Measurements from ENCODE around the gene AMER1.
A peak's percentile ranks its signal among the peaks of the same experiment; 100 is the strongest.
"Not testable (repeated sequence)": the region's sequence is repeated elsewhere in the genome, so short reads cannot be mapped to it uniquely, and the experiment has no call there.

AMER1 gene

GRCh38 chrX:64205441-64205734 lies at the start of gene AMER1:
Gene AMER1, minus strand, starts transcription at chrX:64205708. Its CDS starts 12,422 bp downstream, at chrX:64193286.
- no peaks in the 10 kb centered on the region for H3K27me3 ChIP-seq (ENCODE audit: control insufficient read depth, insufficient read depth, low read length)
- peak within 1 kb of the TSS; percentile 75 for H3K9ac ChIP-seq (ENCODE audit: low read length)
- H3K9me3 ChIP-seq (ENCODE audit: control insufficient read depth, low read length): no peaks in the 10 kb centered on the region
- H3K4me3 ChIP-seq (ENCODE audit: low read length): peak within 1 kb of the TSS; percentile 82
- H3K4me1 ChIP-seq (ENCODE audit: control insufficient read depth, insufficient read depth, low read length): peaks cover 22% of the 10 kb centered on the region
- H3K36me3 ChIP-seq (ENCODE audit: control insufficient read depth, insufficient read depth, low read length): no peaks in the 10 kb centered on the region

GRCh38 chrX:64230123-64230970 lies 24.8 kb upstream of the AMER1 start, which contains the start of gene ASB12:
Gene ASB12, minus strand, starts transcription at chrX:64230607. Its CDS starts 4,957 bp downstream, at chrX:64225650.
- H3K27me3 ChIP-seq (ENCODE audit: control insufficient read depth, insufficient read depth, low read length): no peaks in the 10 kb centered on the region
- H3K4me3 ChIP-seq (ENCODE audit: low read length): no peak within 1 kb of the TSS
- no peaks in the 10 kb centered on the region for H3K36me3 ChIP-seq (ENCODE audit: control insufficient read depth, insufficient read depth, low read length)
- H3K9ac ChIP-seq (ENCODE audit: low read length): no peak within 1 kb of the TSS
- no peaks in the 10 kb centered on the region for H3K9me3 ChIP-seq (ENCODE audit: control insufficient read depth, low read length)
- H3K4me1 ChIP-seq (ENCODE audit: control insufficient read depth, insufficient read depth, low read length): no peaks in the 10 kb centered on the region

DNA sequence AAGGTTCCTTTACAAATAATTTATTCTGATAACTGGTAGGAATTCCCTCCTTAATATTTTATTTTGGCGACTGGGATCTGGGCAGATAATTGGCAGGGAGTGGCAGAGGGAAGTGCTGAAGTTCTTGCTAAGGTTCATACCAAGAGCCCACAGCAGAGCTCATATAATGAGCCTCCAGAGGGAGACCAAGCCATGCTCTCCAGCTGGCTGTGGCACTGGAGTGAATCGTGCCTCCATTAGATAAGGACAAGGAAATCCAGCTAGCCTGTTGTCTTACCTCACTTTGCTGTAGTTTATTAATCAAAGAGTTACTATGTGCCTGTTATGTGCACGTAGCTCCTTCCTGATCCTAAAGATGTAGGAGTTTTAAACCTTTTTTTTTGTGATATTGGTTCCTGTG lies 23.6 kb upstream of the AMER1 start:
- Histone ChIP-seq H3K27me3 (ENCODE audit: control insufficient read depth, insufficient read depth, low read length) (no peaks in the 10 kb centered on the region), H3K4me3 (ENCODE audit: low read length) (no peak overlapping the region), H3K9ac (ENCODE audit: low read length) (no peak overlapping the region), H3K4me1 (ENCODE audit: control insufficient read depth, insufficient read depth, low read length) (no peaks in the 10 kb centered on the region), H3K9me3 (ENCODE audit: control insufficient read depth, low read length) (no peaks in the 10 kb centered on the region), H3K36me3 (ENCODE audit: control insufficient read depth, insufficient read depth, low read length) (no peaks in the 10 kb centered on the region)

GRCh38 chrX:64218023-64218422 lies 12.5 kb upstream of the AMER1 start:
- Histone ChIP-seq H3K4me1 (ENCODE audit: control insufficient read depth, insufficient read depth, low read length) (no peaks in the 10 kb centered on the region), H3K9me3 (ENCODE audit: control insufficient read depth, low read length) (no peaks in the 10 kb centered on the region), H3K27me3 (ENCODE audit: control insufficient read depth, insufficient read depth, low read length) (no peaks in the 10 kb centered on the region), H3K36me3 (ENCODE audit: control insufficient read depth, insufficient read depth, low read length) (no peaks in the 10 kb centered on the region), H3K9ac (ENCODE audit: low read length) (no peak overlapping the region), H3K4me3 (ENCODE audit: low read length) (no peak overlapping the region)

DNA sequence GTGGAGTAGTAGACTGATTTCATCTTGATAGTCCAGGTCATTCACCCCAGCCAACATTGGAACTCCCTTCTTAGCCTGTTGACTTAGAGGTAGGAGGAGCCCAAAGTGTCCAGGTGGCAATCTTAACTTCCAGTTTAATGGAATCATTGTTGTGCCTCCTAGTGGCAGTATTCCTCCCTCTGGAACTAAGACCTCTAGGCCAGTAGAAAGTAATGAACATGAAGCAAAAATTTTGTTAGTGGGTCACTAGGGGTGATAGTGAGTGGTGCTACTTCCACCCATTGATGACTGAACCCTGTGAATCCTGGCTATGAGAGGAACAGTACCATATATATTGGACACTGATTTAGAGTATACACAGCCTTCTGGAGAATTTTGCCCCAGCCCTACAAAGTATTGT lies 8.5 kb upstream of the AMER1 start:
- H3K4me1 ChIP-seq (ENCODE audit: control insufficient read depth, insufficient read depth, low read length); H3K4me3 ChIP-seq (ENCODE audit: low read length); H3K9me3 ChIP-seq (ENCODE audit: control insufficient read depth, low read length); H3K27me3 ChIP-seq (ENCODE audit: control insufficient read depth, insufficient read depth, low read length); H3K36me3 ChIP-seq (ENCODE audit: control insufficient read depth, insufficient read depth, low read length); H3K9ac ChIP-seq (ENCODE audit: low read length): not testable (repeated sequence)

- H3K4me3 ChIP-seq (ENCODE audit: low read length): peak overlapping the region; percentile 82
- H3K27me3 ChIP-seq (ENCODE audit: control insufficient read depth, insufficient read depth, low read length): no peaks in the 10 kb centered on the region
- no peaks in the 10 kb centered on the region for H3K9me3 ChIP-seq (ENCODE audit: control insufficient read depth, low read length)
- no peaks in the 10 kb centered on the region for H3K36me3 ChIP-seq (ENCODE audit: control insufficient read depth, insufficient read depth, low read length)
- H3K9ac ChIP-seq (ENCODE audit: low read length): peak overlapping the region; percentile 75
- peaks cover 22% of the 10 kb centered on the region for H3K4me1 ChIP-seq (ENCODE audit: control insufficient read depth, insufficient read depth, low read length)
Measured at GRCh38 chrX:64206556-64207162, 1.2 kb upstream of the AMER1 start.

- H3K9me3 ChIP-seq (ENCODE audit: control insufficient read depth, low read length): no peaks in the 10 kb centered on the region
- peak overlapping the region; percentile 75 for H3K9ac ChIP-seq (ENCODE audit: low read length)
- H3K27me3 ChIP-seq (ENCODE audit: control insufficient read depth, insufficient read depth, low read length): no peaks in the 10 kb centered on the region
- H3K4me1 ChIP-seq (ENCODE audit: control insufficient read depth, insufficient read depth, low read length): peaks cover 22% of the 10 kb centered on the region
- H3K36me3 ChIP-seq (ENCODE audit: control insufficient read depth, insufficient read depth, low read length): no peaks in the 10 kb centered on the region
- H3K4me3 ChIP-seq (ENCODE audit: low read length): peak overlapping the region; percentile 82
Measured at GRCh38 chrX:64205735-64206501, 410 bp upstream of the AMER1 start.

DNA sequence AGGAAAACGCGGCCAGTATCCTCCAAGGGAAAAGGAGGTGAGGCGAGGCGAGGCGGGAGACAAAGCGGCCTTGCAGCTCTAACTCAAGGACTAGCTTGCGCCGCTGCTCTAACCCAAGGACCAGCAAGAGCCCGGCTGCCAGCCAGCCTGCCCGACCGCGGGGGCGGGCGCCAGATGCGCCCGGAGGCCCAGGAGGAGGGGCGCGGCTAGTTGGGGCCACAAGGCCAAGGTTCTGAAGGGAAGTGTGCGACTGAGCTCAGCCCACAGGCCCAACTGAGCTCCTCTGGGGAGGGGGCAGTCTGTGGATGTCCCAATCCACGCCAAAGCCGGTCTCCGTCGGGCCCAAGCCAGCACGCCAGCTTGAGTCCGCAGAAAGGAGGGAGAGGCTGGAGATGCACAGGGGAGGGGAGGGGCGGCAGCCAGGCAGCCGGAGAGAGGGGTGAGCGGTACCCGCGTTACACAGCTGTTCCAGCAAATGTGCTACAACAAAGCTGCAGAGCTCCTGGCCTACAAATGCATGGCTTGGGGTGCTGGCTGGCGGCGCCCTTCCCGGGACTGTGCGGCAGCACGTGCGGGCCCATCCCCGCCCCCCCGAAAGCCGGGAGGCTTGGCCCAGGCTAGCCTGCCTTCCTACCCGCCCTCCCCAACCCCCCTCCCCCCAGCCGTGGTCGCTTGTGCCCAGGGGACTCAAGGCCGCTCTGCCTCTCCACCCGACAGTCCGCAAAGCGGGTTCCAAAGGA lies 637 bp downstream of the AMER1 start:
- H3K4me3 ChIP-seq (ENCODE audit: low read length): peak overlapping the region; percentile 82
- H3K36me3 ChIP-seq (ENCODE audit: control insufficient read depth, insufficient read depth, low read length): no peaks in the 10 kb centered on the region
- H3K4me1 ChIP-seq (ENCODE audit: control insufficient read depth, insufficient read depth, low read length): peaks cover 22% of the 10 kb centered on the region
- H3K9me3 ChIP-seq (ENCODE audit: control insufficient read depth, low read length): no peaks in the 10 kb centered on the region
- peak overlapping the region; percentile 53 for H3K9ac ChIP-seq (ENCODE audit: low read length)
- no peaks in the 10 kb centered on the region for H3K27me3 ChIP-seq (ENCODE audit: control insufficient read depth, insufficient read depth, low read length)

- peaks cover 22% of the 10 kb centered on the region for H3K4me1 ChIP-seq (ENCODE audit: control insufficient read depth, insufficient read depth, low read length)
- no peaks in the 10 kb centered on the region for H3K27me3 ChIP-seq (ENCODE audit: control insufficient read depth, insufficient read depth, low read length)
- H3K4me3 ChIP-seq (ENCODE audit: low read length): no peak overlapping the region
- H3K36me3 ChIP-seq (ENCODE audit: control insufficient read depth, insufficient read depth, low read length): no peaks in the 10 kb centered on the region
- H3K9ac ChIP-seq (ENCODE audit: low read length): peak overlapping the region; percentile 53
- no peaks in the 10 kb centered on the region for H3K9me3 ChIP-seq (ENCODE audit: control insufficient read depth, low read length)
Measured at GRCh38 chrX:64204252-64204651, 1.3 kb downstream of the AMER1 start.

DNA sequence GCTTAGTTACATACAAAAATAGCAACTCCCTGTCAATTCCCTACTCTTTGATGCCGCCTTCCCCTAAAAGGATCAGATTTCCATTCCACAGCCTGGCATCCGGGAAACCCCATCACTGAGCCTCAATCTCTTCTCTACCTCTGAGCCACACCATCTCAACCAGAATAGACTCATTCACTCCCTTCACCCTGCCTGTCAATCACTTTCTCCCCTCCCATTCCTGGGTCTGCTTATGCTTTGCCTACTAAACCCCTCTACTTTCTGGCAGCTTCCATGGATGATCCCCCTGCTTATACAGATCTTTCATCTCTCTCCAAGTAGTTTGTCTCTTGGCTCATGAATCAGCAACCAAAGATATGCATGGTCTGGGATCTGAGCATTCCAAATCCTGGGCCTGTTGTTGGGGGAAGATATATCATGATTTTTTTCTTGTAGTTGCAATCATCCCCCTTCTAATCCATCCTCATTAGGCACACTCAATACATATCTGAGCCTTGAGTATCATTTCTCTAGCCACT lies 2.6 kb downstream of the AMER1 start:
- Histone ChIP-seq H3K9ac (ENCODE audit: low read length) (no peak overlapping the region), H3K36me3 (ENCODE audit: control insufficient read depth, insufficient read depth, low read length) (no peaks in the 10 kb centered on the region)

GRCh38 chrX:64198036-64198435 lies 7.5 kb downstream of the AMER1 start:
- Histone ChIP-seq H3K9me3 (ENCODE audit: control insufficient read depth, low read length) (no peaks in the 10 kb centered on the region), H3K4me3 (ENCODE audit: low read length) (no peak overlapping the region), H3K36me3 (ENCODE audit: control insufficient read depth, insufficient read depth, low read length) (no peaks in the 10 kb centered on the region), H3K27me3 (ENCODE audit: control insufficient read depth, insufficient read depth, low read length) (no peaks in the 10 kb centered on the region), H3K4me1 (ENCODE audit: control insufficient read depth, insufficient read depth, low read length) (peaks cover under 1% of the 10 kb centered on the region), H3K9ac (ENCODE audit: low read length) (no peak overlapping the region)

More for the DNA sequence above, 2.6 kb downstream of the AMER1 start:
- no peaks in the 10 kb centered on the region for H3K9me3 ChIP-seq (ENCODE audit: control insufficient read depth, low read length)
- H3K4me3 ChIP-seq (ENCODE audit: low read length): no peak overlapping the region
- H3K4me1 ChIP-seq (ENCODE audit: control insufficient read depth, insufficient read depth, low read length): peaks cover 22% of the 10 kb centered on the region
- no peaks in the 10 kb centered on the region for H3K27me3 ChIP-seq (ENCODE audit: control insufficient read depth, insufficient read depth, low read length)
